ENCODE measurements around the gene VAMP3.

DNA sequence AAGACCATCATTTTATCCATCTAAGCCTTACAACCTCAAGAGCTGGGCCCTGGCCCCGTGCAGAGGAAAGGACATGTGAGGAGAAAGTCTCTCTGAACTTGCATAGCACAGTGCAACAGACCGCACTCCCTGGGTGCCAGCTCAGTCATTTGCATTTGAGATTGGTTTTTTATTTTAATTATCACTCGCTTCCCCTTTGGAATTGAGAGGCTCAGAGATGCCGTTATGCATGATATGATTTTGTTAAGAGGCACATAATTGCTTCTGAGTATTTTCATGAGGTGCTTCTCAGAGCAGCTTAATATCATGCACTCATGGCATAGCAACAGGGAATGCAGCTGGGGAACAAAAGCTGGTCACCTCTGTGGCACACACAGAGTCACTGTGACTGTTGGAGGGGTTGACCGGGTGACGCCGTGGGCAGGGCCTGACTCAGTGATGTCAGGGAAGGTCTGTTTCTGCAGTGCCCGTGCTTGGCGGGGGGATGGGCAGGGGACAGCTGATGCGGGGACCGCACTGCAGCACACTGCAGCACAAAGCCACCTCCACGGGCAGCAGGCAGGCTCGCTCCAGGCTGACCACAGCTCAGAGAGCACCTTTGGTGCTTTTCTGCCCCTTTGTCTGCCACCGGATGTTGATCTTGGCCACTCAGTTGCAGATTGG lies 43.2 kb upstream of the VAMP3 start:
- no peak for TF ChIP-seq POLR2A (IDR thresholded peaks at IDR 0.05)
- TF ChIP-seq CTCF (IDR thresholded peaks at IDR 0.05): no peak

Data from ovary (tissue), 3 donors.